H1 (cell line): Measurements from ENCODE around the gene TMPRSS2. TPM values are rescaled to one million over a fixed set of nuclear protein-coding genes. Genes with fewer than 3 reads are reported as not detected.
A peak's percentile ranks its signal among the peaks of the same experiment; 100 is the strongest.

Experiments used
- CTCF ChIA-PET: fragments of 300-600 bp; sonication (Branson Sonifier 250); formaldehyde crosslinking; loops from one replicate; lab custom pipeline; 2021; ENCODE audit not compliant: partially characterized antibody; lab: Charles Lee
- POLR2A ChIA-PET: fragments of 300-600 bp; sonication (Branson Sonifier 250); formaldehyde crosslinking; loops from one replicate; lab custom pipeline; 2021; ENCODE audit warnings: inconsistent platforms; ENCODE audit not compliant: partially characterized antibody; lab: Charles Lee
- DNase-seq, 2 experiments: peaks; one replicate each; pipeline versions ENCODE4 v3.0.0 to v3.0.0-alpha.2; 2010 to 2022; ENCODE audit warnings: low spot score in 2 of 2, low read depth in 1 of 2, mixed read lengths in 1 of 2
- FAIRE-seq: peaks from 2 replicates; lab custom pipeline; 2011; peaks lifted over from hg19 to GRCh38; lab: Jason Lieb, UNC
- H2AFZ ChIP-seq: 2 replicates; pipeline ENCODE4 v1.8.1; 2012; ENCODE audit warnings: low read length, inconsistent platforms
- H2AK5ac ChIP-seq: 2 replicates; pipeline ENCODE4 v1.6.1; 2013; ENCODE audit warnings: low read depth, low read length
- H2BK120ac ChIP-seq: replicated peaks from 2 replicates; pipeline ENCODE3; 2013; ENCODE audit warnings: low read depth, low read length, inconsistent platforms
- H2BK12ac ChIP-seq: 2 replicates; pipeline ENCODE4 v1.6.1; 2013; ENCODE audit warnings: low read depth, low read length
- H2BK15ac ChIP-seq: 2 replicates; pipeline ENCODE4 v1.6.1; 2013; ENCODE audit warnings: low read length
- H2BK20ac ChIP-seq: 2 replicates; pipeline ENCODE4 v1.6.1; 2013; ENCODE audit warnings: low read length
- H2BK5ac ChIP-seq: 2 replicates; pipeline ENCODE4 v1.6.1; 2013; ENCODE audit warnings: low read depth, low read length
- H3K14ac ChIP-seq: 2 replicates; pipeline ENCODE4 v1.6.1; 2013; ENCODE audit warnings: inconsistent platforms; ENCODE audit not compliant: insufficient read length
- H3K18ac ChIP-seq: 2 replicates; pipeline ENCODE4 v1.6.1; 2013; ENCODE audit warnings: low read length; ENCODE audit errors: extremely low read depth
- H3K23ac ChIP-seq: 2 replicates; pipeline ENCODE4 v1.6.1; 2013; ENCODE audit warnings: inconsistent platforms; ENCODE audit not compliant: insufficient read length
- H3K23me2 ChIP-seq: 2 replicates; pipeline ENCODE4 v1.6.1; 2013; ENCODE audit warnings: low read depth, low read length
- H3K27ac ChIP-seq: 2 replicates; pipeline ENCODE4 v1.6.1; 2011; ENCODE audit warnings: low read depth, low read length, inconsistent platforms
- H3K27me3 ChIP-seq, 4 experiments: replicated peaks in 1 of 4; 1 replicate in 1 of 4; 2 replicates in 3 of 4; pipeline versions ENCODE4 v1.6.1 to v1.8.1; 2011 to 2013; ENCODE audit warnings: low read length in 3 of 4, mild to moderate bottlenecking in 3 of 4, inconsistent platforms in 2 of 4, mixed read lengths in 2 of 4, moderate library complexity in 1 of 4; ENCODE audit not compliant: control insufficient read depth in 3 of 4, insufficient read depth in 3 of 4; ENCODE audit errors: extremely low read depth in 1 of 4
- H3K36me3 ChIP-seq, 4 experiments: 2 replicates each; pipeline versions ENCODE4 v1.6.1 to v1.8.1; 2011 to 2013; ENCODE audit warnings: mild to moderate bottlenecking in 4 of 4, low read length in 3 of 4, moderate library complexity in 2 of 4, control low read depth in 1 of 4, inconsistent platforms in 1 of 4; ENCODE audit not compliant: insufficient read depth in 4 of 4, control insufficient read depth in 2 of 4
- H3K4ac ChIP-seq: replicated peaks from 2 replicates; pipeline ENCODE3; 2013; ENCODE audit warnings: low read length, low read depth, mixed read lengths, inconsistent platforms; ENCODE audit not compliant: insufficient read length
- H3K4me1 ChIP-seq, 4 experiments: replicated peaks in 1 of 4; 1 replicate in 1 of 4; 2 replicates in 3 of 4; pipeline versions ENCODE4 v1.6.1 to v1.8.1; 2011 to 2013; ENCODE audit warnings: low read length in 3 of 4, inconsistent platforms in 2 of 4, mixed read lengths in 1 of 4; ENCODE audit not compliant: insufficient read depth in 4 of 4, control insufficient read depth in 3 of 4
- H3K4me2 ChIP-seq, 2 experiments: 2 replicates each; pipeline versions ENCODE4 v1.6.1 to v1.8.1; 2011 to 2013; ENCODE audit warnings: low read depth in 2 of 2, low read length in 2 of 2, control low read depth in 1 of 2, inconsistent platforms in 1 of 2, mild to moderate bottlenecking in 1 of 2; ENCODE audit not compliant: insufficient read depth in 1 of 2
- H3K4me3 ChIP-seq, 4 experiments: fragments of 200-600, 300-600 bp in 1 of 4; sonication (generic), shearing (Covaris generic), sonication (Bioruptor Twin) in 1 of 4; 2 replicates each; pipeline versions ENCODE4 v1.5.1 to v1.8.1; 2011 to 2016; ENCODE audit warnings: low read length in 4 of 4, low read depth in 3 of 4, control low read depth in 2 of 4, inconsistent platforms in 2 of 4, mild to moderate bottlenecking in 2 of 4, mixed read lengths in 1 of 4, moderate library complexity in 1 of 4; ENCODE audit not compliant: insufficient read depth in 2 of 4; ENCODE audit errors: extremely low read depth in 1 of 4
- H3K56ac ChIP-seq: replicated peaks from 2 replicates; pipeline ENCODE3; 2013; ENCODE audit warnings: low read depth, mild to moderate bottlenecking, mixed read lengths, low read length, inconsistent platforms; ENCODE audit not compliant: insufficient read length
- H3K79me1 ChIP-seq: 2 replicates; pipeline ENCODE4 v1.6.1; 2013; ENCODE audit warnings: low read depth, low read length, control low read depth
- H3K79me2 ChIP-seq, 2 experiments: 2 replicates each; pipeline versions ENCODE4 v1.6.1 to v1.8.1; 2012 to 2013; ENCODE audit warnings: low read length in 2 of 2, mild to moderate bottlenecking in 2 of 2, inconsistent platforms in 1 of 2; ENCODE audit not compliant: insufficient read depth in 2 of 2, control insufficient read depth in 1 of 2
- H3K9ac ChIP-seq, 4 experiments: replicated peaks in 1 of 4; 1 replicate in 1 of 4; 2 replicates in 3 of 4; pipeline versions ENCODE4 v1.6.1 to v1.8.1; 2011 to 2013; ENCODE audit warnings: low read depth in 3 of 4, low read length in 3 of 4, control low read depth in 2 of 4, mild to moderate bottlenecking in 2 of 4, moderate library complexity in 2 of 4, inconsistent platforms in 1 of 4; ENCODE audit errors: extremely low read depth in 1 of 4
- H3K9me3 ChIP-seq, 2 experiments: 2 replicates each; pipeline versions ENCODE4 v1.6.1 to v1.8.1; 2012 to 2013; ENCODE audit warnings: mild to moderate bottlenecking in 2 of 2, moderate library complexity in 2 of 2, control low read depth in 1 of 2, inconsistent platforms in 1 of 2, low read depth in 1 of 2, low read length in 1 of 2, mixed read lengths in 1 of 2; ENCODE audit not compliant: insufficient read depth in 2 of 2
- H4K20me1 ChIP-seq, 2 experiments: replicated peaks in 1 of 2; 2 replicates each; pipeline versions ENCODE3 to v1.8.1; 2011 to 2013; ENCODE audit warnings: inconsistent platforms in 2 of 2, low read length in 2 of 2, mild to moderate bottlenecking in 1 of 2; ENCODE audit not compliant: insufficient read depth in 2 of 2, control insufficient read depth in 1 of 2
- H4K5ac ChIP-seq: 2 replicates; pipeline ENCODE4 v1.6.1; 2013; ENCODE audit warnings: low read length, low read depth, mixed read lengths, inconsistent platforms; ENCODE audit not compliant: insufficient read length
- H4K8ac ChIP-seq: 2 replicates; pipeline ENCODE4 v1.8.0; 2013; ENCODE audit warnings: mild to moderate bottlenecking, moderate library complexity, low read length, inconsistent platforms; ENCODE audit not compliant: insufficient read depth; ENCODE audit errors: extremely low read depth
- H4K91ac ChIP-seq: replicated peaks from 2 replicates; pipeline ENCODE3; 2013; ENCODE audit warnings: low read length, mixed read lengths, inconsistent platforms; ENCODE audit not compliant: insufficient read length
- MAX ChIP-seq: IDR thresholded peaks from 2 replicates; pipeline ENCODE4 v1.6.1; 2012; ENCODE audit warnings: inconsistent platforms
- TAF1 ChIP-seq: IDR thresholded peaks from 2 replicates; pipeline ENCODE4 v1.6.1; 2011; ENCODE audit warnings: mild to moderate bottlenecking, low read depth, low read length
- WGBS, 2 experiments: shearing (Covaris generic) in 1 of 2; methylation state at CpG; one replicate each; pipeline versions ENCODE4 v1.1.6 to v1.1.7; 2013 to 2015; ENCODE audit warnings: low lambda C conversion rate in 2 of 2, mixed read lengths in 2 of 2, inconsistent platforms in 1 of 2, low coverage in 1 of 2, missing lambda C conversion rate in 1 of 2; ENCODE audit not compliant: insufficient replicate concordance in 2 of 2, insufficient coverage in 1 of 2, insufficient read length in 1 of 2; ENCODE audit errors: extremely low coverage in 1 of 2, missing lambda C conversion rate in 1 of 2; 5-methylcytosine and 5-hydroxymethylcytosine counted together
- polyA plus RNA-seq, 7 experiments: library from polyadenylated mRNA; depleted of rRNA in 3 of 7; stranded (reverse) in 5 of 7; unstranded in 2 of 7; fragments of >200 nt in 5 of 7; fragments of 200-250 nt in 2 of 7; gene quantifications; 1 replicate in 5 of 7; 2 replicates in 1 of 7; 4 replicates in 1 of 7; pipeline versions ENCODE4 v1.2.1 to v1.2.3, GENCODE V29; 2011 to 2013; ENCODE audit warnings: missing spikeins in 2 of 7, mixed read lengths in 2 of 7
- total RNA-seq: library from RNA; stranded (reverse); fragmentation: NEBNext Ultra II Directional; extraction: Animal tissue kit (Norgen Biotek cat#: 25700); gene quantifications from 2 replicates; pipeline ENCODE4 v1.2.1, GENCODE V29; 2021

TMPRSS2 gene
- total and polyA plus RNA-seq, 2 of the 8 experiments (the other 6 are each of a cell fraction or from before 2014, with no cell fraction given), result 9.2 to 11.0 TPM

- DNase-seq, result no peak
- FAIRE-seq, result no peak
- ChIA-PET CTCF (interaction anchor here (0.8 to 1.4 kb wide), 3 partner anchors 103 to 148 kb away, joined by 3 read pairs; partner anchors contain the start of gene MX2), POLR2A (interaction anchor here (1.0 kb wide), 1 partner anchor 10 kb away, joined by 3 read pairs; no protein-coding TSS in a partner anchor)
- WGBS, 2 experiments, result 71% methylated on average over 6 of the region's 7 CpGs; no CpG with 5 or more reads in 1 of the 2 experiments
- Histone ChIP-seq H2BK5ac (no peak overlapping the region), H3K4ac (no peak overlapping the region), H3K4me3 (peak overlapping the region in 1 of 4 experiments; percentile 74; a peak in 3 of 8 replicates), H3K18ac (no peak overlapping the region), H3K9me3 (no peaks in the 10 kb centered on the region), H2BK120ac (no peak overlapping the region), H3K79me1 (peaks cover 5% of the 10 kb centered on the region), H3K4me1 (peaks cover 0 to 16% (median 6%) of the 10 kb centered on the region in 4 experiments; a peak in 5 of 7 replicates), H3K56ac (no peak overlapping the region), H3K27ac (no peak overlapping the region), H3K9ac (no peak overlapping the region), H4K8ac (no peak overlapping the region), H2BK15ac (no peak overlapping the region), H4K5ac (no peak overlapping the region), H3K23ac (no peak overlapping the region), H3K79me2 (no peaks in the 10 kb centered on the region), H3K4me2 (peak overlapping the region in 1 of 2 experiments; percentile 83; a peak in 2 of 4 replicates), H3K27me3 (peaks cover 5 to 45% (median 36%) of the 10 kb centered on the region in 4 experiments), H2BK12ac (no peak overlapping the region; the same call in 1 of the 2 replicates), H2AFZ (no peak overlapping the region), H3K14ac (no peak overlapping the region), H4K20me1 (no peaks in the 10 kb centered on the region), H4K91ac (no peak overlapping the region), H2BK20ac (no peak overlapping the region), H3K23me2 (peaks cover 17% of the 10 kb centered on the region), H3K36me3 (no peaks in the 10 kb centered on the region), H2AK5ac (no peak overlapping the region)
- TF ChIP-seq MAX (no peak), TAF1 (0 out of 2 replicates have a peak, but pooled peaks have one; percentile 7)
Measured at GRCh38 chr21:41509145-41509496, 1.2 kb upstream of the TMPRSS2 start.
